Epithelial cell of proximal tubule (primary cell): ENCODE results near the gene TSC22D4. TPM values are rescaled to one million over a fixed set of nuclear protein-coding genes. Genes with fewer than 3 reads are reported as not detected.
"Not testable (repeated sequence)": the region's sequence is repeated elsewhere in the genome, so short reads cannot be mapped to it uniquely, and the experiment has no call there.

ENCODE experiments used
- DNase-seq: peaks from one replicate; pipeline ENCODE4 v3.0.0-alpha.2; 2011; ENCODE audit warnings: low read depth
- H3K4me3 ChIP-seq: 2 replicates; pipeline ENCODE4 v1.5.1; 2011; ENCODE audit warnings: low read depth, mild to moderate bottlenecking, low read length
- total RNA-seq: library from RNA; depleted of rRNA; stranded (reverse); fragments of >200 nt; gene quantifications from 2 replicates; pipeline ENCODE4 v1.2.3, GENCODE V29; 2015
- TF ChIP-seq, protein P1 (sequence below): conservative IDR thresholded peaks from 2 replicates; pipeline ENCODE4 v1.5.1; 2012; ENCODE audit warnings: low read depth, mild to moderate bottlenecking, low read length

The TSC22D4 gene
- total RNA-seq, 1 donor from 2014 or later: 45.4 TPM

DNA sequence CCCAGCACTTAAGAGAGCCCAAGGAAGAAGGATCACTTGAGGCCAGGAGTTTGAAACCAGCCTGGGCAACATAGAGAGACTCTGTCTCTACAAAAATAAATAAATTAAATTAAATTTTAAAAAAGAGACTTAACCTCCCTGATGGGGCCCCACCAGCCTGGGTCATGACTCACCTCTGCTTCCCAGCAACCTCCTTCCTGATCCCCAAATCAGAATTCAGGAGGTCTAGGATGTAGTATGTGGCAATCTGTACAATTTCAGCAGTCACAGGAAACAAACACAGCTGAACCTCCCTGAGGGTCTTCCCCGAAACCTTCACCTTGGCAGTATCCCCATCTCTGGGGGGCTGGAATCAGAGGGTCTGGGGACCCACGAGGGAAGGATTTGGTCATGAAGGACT is 33.0 kb downstream of the TSC22D4 start:
- no peak for DNase-seq
- TF ChIP-seq, protein P1, sequence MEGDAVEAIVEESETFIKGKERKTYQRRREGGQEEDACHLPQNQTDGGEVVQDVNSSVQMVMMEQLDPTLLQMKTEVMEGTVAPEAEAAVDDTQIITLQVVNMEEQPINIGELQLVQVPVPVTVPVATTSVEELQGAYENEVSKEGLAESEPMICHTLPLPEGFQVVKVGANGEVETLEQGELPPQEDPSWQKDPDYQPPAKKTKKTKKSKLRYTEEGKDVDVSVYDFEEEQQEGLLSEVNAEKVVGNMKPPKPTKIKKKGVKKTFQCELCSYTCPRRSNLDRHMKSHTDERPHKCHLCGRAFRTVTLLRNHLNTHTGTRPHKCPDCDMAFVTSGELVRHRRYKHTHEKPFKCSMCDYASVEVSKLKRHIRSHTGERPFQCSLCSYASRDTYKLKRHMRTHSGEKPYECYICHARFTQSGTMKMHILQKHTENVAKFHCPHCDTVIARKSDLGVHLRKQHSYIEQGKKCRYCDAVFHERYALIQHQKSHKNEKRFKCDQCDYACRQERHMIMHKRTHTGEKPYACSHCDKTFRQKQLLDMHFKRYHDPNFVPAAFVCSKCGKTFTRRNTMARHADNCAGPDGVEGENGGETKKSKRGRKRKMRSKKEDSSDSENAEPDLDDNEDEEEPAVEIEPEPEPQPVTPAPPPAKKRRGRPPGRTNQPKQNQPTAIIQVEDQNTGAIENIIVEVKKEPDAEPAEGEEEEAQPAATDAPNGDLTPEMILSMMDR: no peak
- H3K4me3 ChIP-seq: no peak overlapping the region

DNA sequence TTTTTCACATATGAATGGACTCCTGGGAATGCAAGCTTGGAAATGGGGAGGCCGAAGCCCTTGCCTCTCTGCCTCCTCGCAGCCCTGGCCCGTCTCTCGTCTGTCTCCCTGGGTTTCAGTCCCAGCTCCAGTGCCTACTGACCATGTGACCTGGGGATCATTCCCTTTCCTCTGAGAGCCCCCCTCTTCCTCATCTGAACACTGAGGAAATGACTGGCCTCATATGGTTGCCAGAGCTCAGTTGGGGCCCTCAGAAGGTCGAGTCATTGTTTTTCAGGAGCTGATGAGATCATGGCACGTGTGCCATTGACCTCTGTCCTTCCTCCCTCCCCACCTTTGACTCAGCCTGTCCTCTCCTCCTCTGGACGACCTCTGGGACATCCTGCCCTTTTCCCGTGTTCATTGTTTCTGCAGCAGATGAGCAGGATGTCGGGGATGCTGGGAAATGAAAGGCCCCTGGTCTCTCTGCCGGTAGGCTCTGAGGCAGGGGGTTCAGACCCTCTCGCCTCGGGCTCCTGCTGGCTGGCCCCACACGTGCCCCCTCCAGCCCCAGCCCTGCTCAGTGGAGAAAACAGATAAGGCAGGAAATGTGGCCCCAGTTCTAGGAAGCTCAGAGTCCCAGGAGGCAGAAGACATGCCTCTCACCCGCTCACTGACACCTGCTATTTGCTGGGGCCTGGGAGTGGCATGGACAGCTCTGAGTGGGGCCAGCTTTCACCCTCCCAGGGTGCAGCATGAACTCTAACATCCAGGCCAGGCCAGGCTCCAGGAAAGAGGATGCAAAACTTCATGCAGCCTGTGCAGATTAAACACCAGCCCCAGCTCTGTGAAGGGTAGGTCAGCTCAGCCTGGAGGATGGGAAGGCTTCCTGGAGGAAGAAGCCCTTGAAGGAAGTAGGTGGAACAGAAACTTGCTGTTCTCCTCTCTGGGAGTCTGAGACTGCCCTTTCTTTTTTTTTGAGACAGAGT is 34.4 kb downstream of the TSC22D4 start:
- no peak for DNase-seq
- no peak overlapping the region for H3K4me3 ChIP-seq
- TF ChIP-seq, protein P1: no peak

DNA sequence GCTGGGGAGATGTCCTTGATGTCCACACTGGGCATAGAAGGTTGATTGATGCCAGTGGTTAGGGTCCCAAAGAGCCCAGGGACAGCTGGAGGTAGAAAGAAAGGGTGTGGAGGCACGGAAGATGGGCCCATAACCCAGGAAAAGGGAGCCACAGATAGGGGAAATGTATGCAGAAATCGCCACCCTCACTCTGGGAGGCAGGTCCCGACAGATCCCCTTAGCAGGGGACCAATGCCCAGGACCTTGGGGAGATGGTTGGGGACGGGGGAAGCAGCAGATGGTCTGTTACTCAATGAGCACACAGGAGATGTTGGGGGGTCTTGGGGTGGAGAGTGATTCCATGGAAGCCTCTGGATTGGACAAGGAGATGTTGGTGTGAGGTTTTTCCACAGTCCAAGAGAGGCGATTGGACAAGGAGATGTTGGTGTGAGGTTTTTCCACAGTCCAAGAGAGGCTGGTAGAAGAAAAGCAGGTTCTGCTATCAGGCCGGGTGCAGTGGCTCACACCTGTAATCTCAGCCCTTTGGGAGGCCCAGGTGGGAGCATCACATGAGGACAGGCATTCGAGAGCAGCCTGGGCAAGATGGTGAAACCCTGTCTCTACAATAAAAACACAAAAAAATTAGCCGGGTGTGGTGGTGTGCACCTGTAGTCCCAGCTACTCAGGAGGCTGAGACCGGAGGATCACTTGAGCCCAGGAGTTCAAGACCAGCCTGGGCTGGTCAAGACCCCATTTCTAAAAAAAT is 35.7 kb downstream of the TSC22D4 start:
- TF ChIP-seq, protein P1: no peak
- H3K4me3 ChIP-seq: no peak overlapping the region
- no peak for DNase-seq

DNA sequence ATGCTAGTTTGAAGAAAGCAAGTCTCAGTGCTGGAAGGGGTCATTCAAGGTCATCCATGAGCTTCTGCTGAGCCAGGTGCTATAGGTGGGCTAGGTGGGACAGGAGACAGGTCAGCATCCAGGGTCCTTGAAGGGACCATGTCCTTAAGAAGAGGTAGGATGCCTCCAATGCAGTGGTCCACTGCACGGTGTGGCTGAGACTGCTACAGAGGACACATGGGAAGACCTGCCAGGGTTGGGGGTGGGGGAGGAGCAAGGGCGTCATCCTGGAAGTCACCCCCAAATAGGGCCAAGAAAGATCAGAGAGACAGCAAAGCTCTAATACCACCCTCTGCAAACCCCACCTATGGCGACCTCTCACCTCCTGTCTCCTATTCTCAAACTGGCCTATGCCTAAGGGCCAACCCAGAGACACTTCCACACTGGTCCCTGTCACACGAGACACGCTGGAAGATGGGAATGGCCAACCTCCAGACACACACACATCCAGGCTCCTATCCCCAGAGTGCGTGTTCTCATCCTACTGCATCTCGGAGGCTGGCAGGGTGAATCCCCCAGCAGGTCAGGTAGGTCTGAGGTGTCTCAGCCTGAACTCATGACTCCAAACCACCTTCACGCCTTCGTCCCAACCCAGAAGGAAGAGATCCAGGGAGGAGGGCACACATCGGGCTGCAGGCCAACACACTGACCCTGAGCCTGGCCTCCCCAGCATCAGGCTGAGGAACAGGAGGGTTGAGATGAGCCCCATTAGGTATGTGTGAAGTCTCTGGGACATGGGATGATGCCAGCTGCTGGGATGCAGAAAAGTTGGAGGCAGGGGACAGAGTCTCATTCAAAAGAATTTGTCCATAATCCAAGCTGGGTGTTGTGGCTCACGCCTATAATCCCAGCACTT is 37.1 kb downstream of the TSC22D4 start:
- no peak for DNase-seq
- TF ChIP-seq, protein P1: no peak
- H3K4me3 ChIP-seq: no peak overlapping the region

DNA sequence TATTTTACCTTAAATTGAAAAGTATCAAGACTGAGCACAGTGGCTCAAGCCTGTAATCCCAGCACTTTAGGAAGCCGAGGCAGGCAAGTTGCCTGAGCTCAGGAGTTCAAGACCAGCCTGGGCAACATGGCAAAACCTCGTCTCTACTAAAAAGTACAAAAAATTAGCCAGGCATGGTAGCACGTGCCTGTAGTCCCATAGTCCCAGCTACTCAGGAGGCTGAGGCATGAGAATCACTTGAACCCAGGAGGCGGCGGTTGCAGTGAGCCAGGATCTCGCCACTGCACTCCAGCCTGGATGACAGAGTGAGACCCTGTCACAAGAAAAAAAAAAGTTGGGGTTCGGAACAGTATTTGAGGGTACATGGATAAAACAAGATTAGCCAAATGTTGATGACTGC is 39.8 kb downstream of the TSC22D4 start:
- not testable (repeated sequence) for DNase-seq, H3K4me3 ChIP-seq

DNA sequence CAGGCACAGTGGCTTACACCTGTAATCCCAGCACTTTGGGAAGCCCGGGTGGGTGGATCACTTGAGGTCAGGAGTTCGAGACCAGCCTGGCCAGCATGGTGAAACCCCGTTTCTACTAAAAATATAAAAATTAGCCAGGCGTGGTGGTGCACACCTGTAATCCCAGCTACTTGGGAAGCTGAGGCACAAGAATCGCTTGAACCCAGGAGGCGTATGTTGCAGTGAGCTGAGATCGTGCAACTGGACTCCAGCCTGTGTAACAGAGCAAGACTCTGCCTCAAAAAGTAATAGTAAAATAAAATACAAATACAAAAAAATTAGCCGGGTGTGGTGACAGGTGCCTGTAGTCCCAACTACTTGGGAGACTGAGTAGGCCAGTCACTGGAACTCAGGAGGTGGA is 40.3 kb downstream of the TSC22D4 start:
- not testable (repeated sequence) for H3K4me3 ChIP-seq, DNase-seq

DNA sequence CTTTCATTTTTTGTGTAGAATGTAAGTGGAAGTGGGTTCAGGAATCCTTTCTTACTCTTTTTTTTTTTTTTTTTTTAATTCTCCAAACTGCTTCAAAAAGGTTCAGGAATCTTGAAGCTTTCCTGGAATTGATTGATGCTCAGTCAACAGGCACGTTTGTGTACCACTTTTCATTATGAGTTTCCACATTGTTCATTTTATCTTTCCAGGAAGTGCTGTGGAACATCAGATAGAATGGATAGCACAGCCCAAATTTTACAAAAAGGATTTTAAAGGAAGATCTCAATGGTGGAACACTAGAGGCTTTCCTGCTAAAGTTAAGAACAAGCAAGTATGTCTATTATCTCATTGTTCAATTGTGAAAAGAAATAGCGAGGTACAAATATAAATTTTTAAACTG is 40.8 kb downstream of the TSC22D4 start:
- H3K4me3 ChIP-seq: no peak overlapping the region
- no peak for DNase-seq
- TF ChIP-seq, protein P1: no peak
